ENCODE measurements around the gene PWWP2B.

GRCh38 chr10:132353456-132354355, 43.3 kb upstream of the PWWP2B start:
- TF ChIP-seq EZH2phosphoT487 (IDR thresholded peaks at IDR 0.05; ENCODE audit: borderline replicate concordance) = no peak
- TF ChIP-seq CTCF (conservative IDR thresholded peaks at IDR 0.05; ENCODE audit: low read length) = no peak

Measured in Loucy (cell line).